GM21515 (cell line): ENCODE data around the gene UMAD1.
"Not testable (repeated sequence)": the region's sequence is repeated elsewhere in the genome, so short reads cannot be mapped to it uniquely, and the experiment has no call there.

Experiments used
- ATAC-seq: cut with Tn5 transposase; IDR thresholded peaks from one replicate; pipeline ENCODE4 v1.9.1; 2021; ENCODE audit not compliant: unreplicated experiment

Gene UMAD1

GRCh38 chr7:7652798-7653540 lies 12.4 kb downstream of the UMAD1 start:
- ATAC-seq = no peak

GRCh38 chr7:7653593-7654187 lies 13.1 kb downstream of the UMAD1 start:
- ATAC-seq = no peak

DNA sequence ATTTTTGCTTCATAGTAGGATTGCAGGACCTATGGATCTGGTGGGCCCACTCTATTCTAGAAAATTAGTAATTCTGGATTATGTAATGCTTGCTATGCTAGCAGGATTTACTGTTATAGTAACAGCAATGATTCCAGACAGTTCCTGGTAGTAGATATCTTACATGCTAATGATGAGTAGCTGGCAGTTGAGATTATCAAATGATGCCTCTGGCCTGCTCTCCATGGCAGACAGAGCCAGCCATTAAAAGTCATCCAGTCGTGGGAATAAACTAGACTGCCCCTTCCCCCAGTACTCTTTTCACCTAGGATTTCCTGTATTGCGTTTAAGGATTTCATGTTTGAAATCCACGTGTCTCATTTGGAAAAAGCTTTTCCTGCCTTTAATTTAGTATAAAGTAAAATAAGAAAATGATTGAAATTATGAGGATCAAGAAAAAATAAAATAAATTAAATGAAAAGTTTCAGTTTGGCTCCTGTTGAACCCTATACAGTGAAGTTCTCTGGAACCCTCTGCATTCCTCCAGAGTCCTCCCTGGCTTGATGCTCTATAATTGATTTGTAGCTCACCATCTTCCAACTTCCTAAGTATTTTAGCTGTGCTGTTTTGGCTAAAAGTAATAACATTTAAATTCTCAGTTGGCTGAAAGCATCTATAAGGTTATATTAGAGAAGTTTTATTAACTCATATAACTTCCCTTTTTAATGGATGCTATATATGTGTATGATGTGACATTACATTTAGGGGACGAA lies 14.6 kb downstream of the UMAD1 start:
- no peak for ATAC-seq

DNA sequence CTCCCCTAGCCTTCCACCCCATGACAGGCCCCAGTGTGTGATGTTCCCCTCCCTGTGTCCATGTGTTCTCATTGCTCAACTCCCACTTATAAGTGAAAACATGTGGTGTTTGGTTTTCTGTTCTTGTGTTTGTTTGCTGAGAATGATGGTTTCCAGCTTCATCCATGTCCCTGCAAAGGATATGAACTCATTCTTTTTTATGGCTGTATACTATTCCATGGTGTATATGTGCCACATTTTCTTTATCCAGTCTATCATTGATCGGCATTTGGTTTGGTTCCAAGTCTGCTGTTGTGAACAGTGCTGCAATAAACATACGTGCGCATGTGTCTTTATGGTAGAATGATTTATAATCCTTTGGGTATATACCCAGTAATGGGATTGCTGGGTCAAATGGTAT lies 15.9 kb downstream of the UMAD1 start:
- not testable (repeated sequence) for ATAC-seq

- ATAC-seq = no peak
Measured at GRCh38 chr7:7662527-7662926, 22.0 kb downstream of the UMAD1 start.

DNA sequence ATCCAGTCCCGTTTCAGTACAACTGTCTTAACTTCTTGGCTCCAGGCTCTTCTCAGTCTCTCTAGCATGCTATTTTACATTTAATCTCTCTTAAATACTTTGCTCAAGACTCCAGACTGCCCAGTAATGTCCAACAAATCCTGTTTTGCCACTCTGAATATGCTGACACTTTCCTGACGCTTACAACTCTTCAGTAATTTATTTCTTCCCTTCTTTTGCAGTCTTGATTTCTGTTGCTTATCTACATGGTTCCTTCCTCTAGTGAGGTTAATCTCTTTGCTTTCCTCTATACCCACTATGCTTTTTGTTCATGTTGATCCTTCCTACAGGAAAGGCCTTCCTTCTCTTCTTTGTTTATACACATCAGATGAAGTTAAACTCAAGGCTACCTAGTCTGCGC lies 23.7 kb downstream of the UMAD1 start:
- ATAC-seq = no peak

DNA sequence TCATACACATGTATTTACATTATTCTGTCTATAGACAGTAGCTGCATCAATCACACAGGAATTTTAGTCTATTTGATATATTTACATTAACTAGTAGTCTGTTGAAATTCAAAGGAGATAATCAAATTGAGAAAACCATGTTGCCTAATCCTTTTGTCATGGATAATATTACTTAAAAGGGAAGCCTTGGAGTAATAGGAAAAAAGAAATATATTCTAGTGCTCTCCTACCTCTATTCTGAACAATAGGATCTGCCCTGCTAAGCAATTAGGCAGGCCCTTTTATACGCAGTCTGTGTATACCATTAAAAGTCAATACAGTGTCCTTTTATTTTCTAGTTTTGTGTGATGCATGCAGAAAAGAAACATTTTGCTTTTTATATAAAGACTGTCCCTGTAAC lies 24.5 kb downstream of the UMAD1 start:
- ATAC-seq = no peak

GRCh38 chr7:7667187-7667586 lies 26.6 kb downstream of the UMAD1 start:
- ATAC-seq = no peak

DNA sequence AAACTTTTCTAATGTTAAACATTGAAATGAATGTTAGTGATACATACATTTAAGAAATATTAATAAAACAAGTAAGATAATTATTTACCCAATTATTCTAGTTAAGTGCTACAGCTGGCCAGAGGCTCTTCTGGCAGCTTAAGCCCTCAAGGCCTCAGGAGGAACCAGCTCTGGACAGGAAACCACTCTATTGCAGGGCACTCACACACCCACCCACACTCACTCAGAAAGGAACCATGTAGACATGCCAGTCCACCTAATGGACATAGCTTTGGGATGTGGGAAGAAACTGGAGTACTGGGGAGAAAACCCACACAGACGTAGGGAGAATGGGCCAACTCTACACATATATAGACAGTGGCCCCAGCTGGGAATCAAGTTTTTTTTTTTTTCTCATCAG lies 28.2 kb downstream of the UMAD1 start:
- ATAC-seq = no peak

DNA sequence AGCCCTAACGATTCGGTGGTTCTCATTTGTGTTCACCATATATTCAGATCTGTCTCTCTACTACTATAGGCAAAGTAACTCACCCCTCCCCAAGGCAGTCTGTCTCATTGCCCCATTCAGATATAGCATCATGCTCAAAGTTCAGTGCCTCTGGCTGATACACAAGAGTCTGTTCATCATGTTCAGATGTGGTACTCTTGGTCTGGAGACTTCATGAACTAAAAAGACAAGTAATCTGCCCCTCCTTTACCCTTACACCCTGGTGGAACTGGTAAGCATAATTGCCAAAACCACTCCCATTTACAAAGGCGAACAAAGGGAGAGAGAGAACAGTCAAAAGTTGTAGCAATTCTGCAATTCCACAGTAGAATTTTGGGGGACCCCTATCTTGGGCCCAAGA lies 29.9 kb downstream of the UMAD1 start:
- no peak for ATAC-seq

DNA sequence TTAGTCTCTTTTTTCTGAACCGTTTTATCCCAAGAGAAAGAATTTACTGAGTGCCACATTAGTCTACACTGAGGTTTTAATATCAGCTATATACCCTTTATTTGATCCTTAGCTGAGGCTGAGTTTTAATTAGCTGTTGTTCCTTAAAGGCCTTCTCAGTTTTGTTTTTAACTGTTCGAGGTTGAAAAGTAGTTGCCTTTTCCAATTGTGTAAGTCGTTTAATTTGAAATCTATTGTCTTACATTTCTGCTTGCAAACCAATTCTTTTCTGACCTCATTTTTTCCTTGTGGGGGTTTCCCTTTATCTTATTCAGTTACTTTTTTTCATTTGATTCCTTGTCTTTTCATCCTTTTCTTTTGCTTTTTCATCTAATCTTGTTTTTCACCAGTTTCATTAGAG lies 30.8 kb downstream of the UMAD1 start:
- no peak for ATAC-seq

GRCh38 chr7:7672545-7673239 lies 32.1 kb downstream of the UMAD1 start:
- no peak for ATAC-seq

- ATAC-seq = no peak
Measured at GRCh38 chr7:7673240-7673550, 32.6 kb downstream of the UMAD1 start.

DNA sequence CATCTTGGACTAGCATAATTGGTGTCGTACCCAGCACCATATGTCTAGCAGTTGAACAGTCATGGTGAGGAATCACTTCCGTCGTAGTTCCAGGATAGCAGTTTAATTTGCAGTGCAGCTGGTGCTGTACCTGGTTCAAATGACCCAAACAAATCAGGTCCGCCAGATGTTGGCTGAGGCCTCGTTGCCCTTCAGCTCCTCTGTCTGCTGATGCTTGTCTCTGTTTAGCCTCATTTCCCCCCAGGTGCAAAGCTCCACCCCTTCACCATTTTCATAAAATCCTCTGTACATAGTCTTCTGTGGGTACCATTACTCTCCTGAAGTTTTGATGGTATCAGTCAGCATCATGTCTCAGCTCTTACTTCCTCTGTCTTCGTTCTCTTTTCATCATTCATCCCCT lies 35.1 kb downstream of the UMAD1 start:
- no peak for ATAC-seq

- ATAC-seq = not testable (repeated sequence)
Measured at GRCh38 chr7:7679640-7680039, 39.1 kb downstream of the UMAD1 start.

DNA sequence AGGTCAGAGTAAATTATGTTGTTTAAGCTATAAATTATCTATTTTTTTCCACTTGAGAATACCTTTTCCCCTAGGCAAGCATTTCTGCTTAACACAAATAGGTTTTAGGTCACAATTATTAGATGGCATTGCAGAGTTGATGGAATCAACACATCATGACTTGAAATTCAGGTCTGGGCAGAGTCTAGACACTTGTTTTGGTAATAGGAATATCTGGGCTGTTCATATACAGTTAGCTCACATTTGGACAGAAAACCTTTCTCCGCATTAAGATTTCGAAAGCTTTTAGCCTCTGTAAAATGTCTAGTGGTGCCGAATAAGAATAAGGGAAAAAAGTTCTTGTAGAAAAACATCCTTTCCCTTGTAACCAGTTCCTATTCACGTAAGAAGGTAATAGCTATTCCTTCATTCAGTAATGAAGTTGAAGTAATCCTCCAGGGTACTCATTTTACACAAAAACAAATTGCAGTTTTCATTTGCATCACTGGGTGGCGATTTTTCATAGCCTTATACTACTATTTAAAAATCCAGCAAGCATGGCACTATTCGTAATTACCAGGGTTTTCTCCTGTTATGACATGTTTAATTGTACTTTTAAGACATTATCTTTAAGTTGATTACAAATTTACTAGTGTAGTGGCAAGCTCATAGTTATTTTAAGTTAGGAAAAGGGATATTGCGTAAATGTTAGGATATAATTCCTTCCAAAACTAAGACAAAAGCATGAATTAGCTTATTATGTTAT lies 40.8 kb downstream of the UMAD1 start:
- no peak for ATAC-seq

DNA sequence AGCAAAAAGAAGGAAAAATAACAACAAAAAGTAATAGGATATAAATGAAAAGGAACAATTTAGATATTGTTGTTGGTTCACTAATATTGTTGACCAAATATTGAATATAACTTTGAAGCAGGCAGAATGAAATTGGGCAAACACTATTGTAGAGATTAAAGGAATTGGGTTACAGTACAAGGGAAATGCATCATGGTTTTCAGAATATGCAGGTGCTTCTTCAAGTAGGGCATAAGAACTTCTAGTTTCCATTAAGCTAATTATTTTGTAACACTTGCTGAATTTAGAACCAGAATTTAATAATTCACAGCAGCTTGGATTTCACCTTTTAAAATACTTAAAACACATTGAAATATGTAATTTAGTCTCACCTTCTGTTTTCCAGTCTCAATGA lies 41.4 kb downstream of the UMAD1 start:
- no peak for ATAC-seq

- ATAC-seq = no peak
Measured at GRCh38 chr7:7682861-7683260, 42.3 kb downstream of the UMAD1 start.

DNA sequence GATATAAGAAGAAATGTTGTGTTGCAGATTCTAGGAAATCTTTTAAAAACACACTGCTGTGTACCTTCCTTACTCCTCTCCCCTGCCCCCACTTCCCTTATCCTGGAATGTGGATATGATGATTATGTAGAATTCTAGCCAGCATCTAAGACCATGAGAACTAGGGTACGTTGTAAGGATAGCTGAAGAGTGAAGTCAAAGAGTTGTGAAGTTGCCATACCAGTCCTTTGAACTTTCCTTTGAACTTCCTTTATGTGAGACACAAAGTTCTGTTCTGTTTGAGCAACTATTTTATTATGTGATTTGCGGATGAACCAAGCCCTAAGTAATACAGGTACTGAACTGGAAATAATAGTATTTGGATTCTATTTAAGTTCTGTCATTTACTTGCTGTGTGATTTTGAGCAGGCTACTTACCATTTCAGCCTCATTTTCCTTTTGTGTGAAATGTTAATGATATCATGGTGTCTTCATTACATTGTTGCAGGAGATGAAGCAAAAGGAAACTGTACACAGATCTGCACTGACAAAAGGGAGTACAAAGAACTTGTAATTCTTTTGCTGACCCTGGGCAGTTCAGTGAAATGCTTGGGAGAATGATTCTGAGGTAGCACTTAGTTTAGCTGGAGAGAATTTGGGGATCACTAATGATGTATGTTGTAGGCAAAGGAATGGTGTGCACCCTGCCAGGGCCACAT lies 46.4 kb downstream of the UMAD1 start:
- no peak for ATAC-seq

DNA sequence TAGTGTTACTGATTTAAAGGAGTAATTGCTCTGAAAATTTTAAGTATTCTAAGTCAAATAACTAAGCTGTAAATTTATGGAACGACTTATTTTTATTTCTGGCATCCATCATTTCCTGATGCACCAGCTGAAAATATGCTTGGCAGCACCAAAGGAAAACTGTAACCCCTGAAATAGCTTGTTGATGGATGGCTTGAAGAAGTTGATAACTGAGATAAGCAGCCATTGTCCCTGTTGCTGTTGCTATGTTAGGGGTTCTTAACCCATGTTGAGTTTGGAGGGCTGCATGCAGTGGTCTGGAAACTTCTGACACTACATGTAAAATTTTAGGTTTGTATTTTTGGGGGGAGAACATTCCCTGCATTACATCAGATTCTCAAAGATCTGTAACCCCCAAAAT lies 47.2 kb downstream of the UMAD1 start:
- ATAC-seq = no peak

DNA sequence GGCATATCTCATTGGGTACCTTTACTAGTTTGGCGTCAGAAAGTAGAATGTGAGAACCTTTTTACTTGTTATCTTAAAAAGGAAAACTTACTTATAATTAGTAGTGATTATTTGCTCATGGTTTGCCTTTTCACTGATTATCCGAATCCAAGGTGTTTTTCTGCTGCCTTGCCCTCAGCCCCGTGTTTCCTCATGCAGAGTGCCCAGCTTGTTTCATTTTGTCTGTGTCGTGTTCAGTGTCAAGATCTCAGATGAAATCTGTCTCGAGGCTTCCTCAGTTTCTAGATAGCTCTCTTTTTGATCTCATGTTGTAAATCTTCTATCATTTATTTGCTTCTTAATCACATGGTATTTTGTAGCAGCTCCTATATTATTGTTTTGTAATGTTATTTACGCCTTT lies 47.8 kb downstream of the UMAD1 start:
- ATAC-seq = no peak
